Liver (tissue), 9 donors: ENCODE measurements around the gene MYO3B. TPM values are rescaled to one million over a fixed set of nuclear protein-coding genes. Genes with fewer than 3 reads are reported as not detected.

Source experiments
- DNase-seq: peaks from one replicate; pipeline ENCODE4 v3.0.0-alpha.2; 2017; ENCODE audit warnings: low spot score
- H3K27ac ChIP-seq, 2 donors: one replicate each; pipeline ENCODE4 v1.7.0; 2013; ENCODE audit warnings: inconsistent platforms in 2 of 2, low read length in 2 of 2, control low read depth in 1 of 2, low read depth in 1 of 2, mild to moderate bottlenecking in 1 of 2
- H3K27me3 ChIP-seq, 4 donors: one replicate each; pipeline versions ENCODE4 v1.6.1 to v1.7.0; 2013; ENCODE audit warnings: low read length in 3 of 4, inconsistent platforms in 1 of 4, mild to moderate bottlenecking in 1 of 4, moderate library complexity in 1 of 4; ENCODE audit not compliant: control insufficient read depth in 4 of 4, insufficient read depth in 4 of 4
- H3K36me3 ChIP-seq, 4 donors: one replicate each; pipeline versions ENCODE4 v1.6.1 to v1.7.0; 2013; ENCODE audit warnings: low read length in 3 of 4, mild to moderate bottlenecking in 3 of 4, low read depth in 1 of 4, moderate library complexity in 1 of 4; ENCODE audit not compliant: control insufficient read depth in 4 of 4, insufficient read depth in 3 of 4
- H3K4me1 ChIP-seq, 4 donors: one replicate each; pipeline versions ENCODE4 v1.6.1 to v1.7.0; 2013; ENCODE audit warnings: low read length in 3 of 4, mild to moderate bottlenecking in 3 of 4, moderate library complexity in 1 of 4; ENCODE audit not compliant: control insufficient read depth in 4 of 4, insufficient read depth in 4 of 4
- H3K4me3 ChIP-seq, 3 donors: one replicate each; pipeline versions ENCODE4 v1.6.1 to v1.7.0; 2013; ENCODE audit warnings: low read length in 3 of 3, control low read depth in 1 of 3, low read depth in 1 of 3, mild to moderate bottlenecking in 1 of 3
- H3K9ac ChIP-seq, 2 donors: one replicate each; pipeline ENCODE4 v1.7.0; 2013; ENCODE audit warnings: low read length in 2 of 2, mild to moderate bottlenecking in 2 of 2, moderate library complexity in 2 of 2, control low read depth in 1 of 2, low read depth in 1 of 2
- H3K9me3 ChIP-seq, 4 donors: one replicate each; pipeline versions ENCODE4 v1.6.1 to v1.7.0; 2013; ENCODE audit warnings: low read length in 3 of 4; ENCODE audit not compliant: control insufficient read depth in 4 of 4
- CTCF ChIP-seq: fragments of 150-350 bp; IDR thresholded peaks from 2 replicates; pipeline ENCODE4 v1.5.1; 2017; ENCODE audit warnings: improper control_type of control experiment, low read depth, low read length; ENCODE audit not compliant: missing input control
- EGR1 ChIP-seq, 2 donors: IDR thresholded peaks; 2 replicates each; pipeline ENCODE4 v1.6.1; 2016 to 2018; ENCODE audit warnings: antibody characterized with exemption in 2 of 2, low read depth in 2 of 2
- FOXA1 ChIP-seq: IDR thresholded peaks from 2 replicates; pipeline ENCODE4 v1.6.1; 2016; ENCODE audit warnings: antibody characterized with exemption
- GABPA ChIP-seq, 2 donors: IDR thresholded peaks in 1 of 2; conservative IDR thresholded peaks in 1 of 2; 2 replicates each; pipeline ENCODE4 v1.6.1; 2016; ENCODE audit warnings: antibody characterized with exemption in 2 of 2, mild to moderate bottlenecking in 1 of 2, moderate library complexity in 1 of 2
- HNF4G ChIP-seq: IDR thresholded peaks from 2 replicates; pipeline ENCODE4 v1.6.1; 2016; ENCODE audit warnings: antibody characterized with exemption
- JUND ChIP-seq, 2 donors: IDR thresholded peaks; 2 replicates each; pipeline ENCODE4 v1.6.1; 2016; ENCODE audit warnings: antibody characterized with exemption in 2 of 2
- NR2F2 ChIP-seq: IDR thresholded peaks from 2 replicates; pipeline ENCODE4 v1.6.1; 2016; ENCODE audit warnings: antibody characterized with exemption
- REST ChIP-seq: IDR thresholded peaks from 2 replicates; pipeline ENCODE4 v1.6.1; 2016; ENCODE audit warnings: antibody characterized with exemption, mild to moderate bottlenecking
- RXRA ChIP-seq, 2 donors: IDR thresholded peaks; 2 replicates each; pipeline ENCODE4 v1.6.1; 2017 to 2018; ENCODE audit warnings: antibody characterized with exemption in 2 of 2, mild to moderate bottlenecking in 1 of 2
- SP1 ChIP-seq: IDR thresholded peaks from 2 replicates; pipeline ENCODE4 v1.6.1; 2018; ENCODE audit warnings: antibody characterized with exemption, mild to moderate bottlenecking
- WGBS: extraction: QIAGEN DNeasy Blood & Tissue Kit; methylation state at CpG from one replicate; pipeline ENCODE4 v1.1.7; 2013; 5-methylcytosine and 5-hydroxymethylcytosine counted together
- polyA plus RNA-seq, 2 donors: library from polyadenylated mRNA; stranded (reverse) in 1 of 2; unstranded in 1 of 2; fragments of 200-250 nt in 1 of 2; fragments of >200 nt in 1 of 2; fragmentation: Nextera tagmentation in 1 of 2; extraction: Ambion mirVana in 1 of 2; gene quantifications; one replicate each; pipeline versions ENCODE4 v1.2.1 to v1.2.3, GENCODE V29; 2013 to 2015
- total RNA-seq, 2 donors: library from RNA; depleted of rRNA; stranded (reverse); fragments of >200 nt; gene quantifications; one replicate each; pipeline ENCODE4 v1.2.3, GENCODE V29; 2014
- TF ChIP-seq, protein P1 (sequence below): IDR thresholded peaks from 2 replicates; pipeline ENCODE4 v1.6.1; 2016; ENCODE audit warnings: antibody characterized with exemption
- TF ChIP-seq, protein P2 (sequence below): IDR thresholded peaks from 2 replicates; pipeline ENCODE4 v1.6.1; 2016; ENCODE audit warnings: antibody characterized with exemption
- donor health status: healthy.
- donor health status: healthy.
- donor health status: healthy.
- donor health status: healthy.
- donor health status: healthy.

The MYO3B gene
- total and polyA plus RNA-seq, 4 donors = under 0.01 to 0.05 TPM; not detected in 2

DNA sequence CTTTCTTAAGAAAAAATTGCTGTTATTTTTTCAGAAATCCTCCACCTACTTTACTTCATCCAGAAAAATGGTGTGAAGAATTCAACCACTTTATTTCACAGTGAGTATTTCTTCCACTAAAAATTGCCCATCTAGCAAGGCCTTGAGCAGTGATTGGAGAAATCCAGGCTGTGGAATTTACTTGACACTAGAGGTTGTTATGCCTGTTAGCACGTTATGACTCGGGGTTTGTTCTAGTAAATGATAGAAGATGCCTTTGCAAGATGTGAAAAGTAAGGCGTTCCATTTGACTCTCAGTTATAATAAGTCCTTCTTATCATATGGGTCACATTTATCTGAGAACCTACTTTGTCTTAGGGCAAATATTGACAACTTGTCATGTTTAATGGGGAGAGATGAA is 157.4 kb downstream of the MYO3B start:
- H3K27ac ChIP-seq = no peak overlapping the region
- DNase-seq = no peak
- H3K4me3 ChIP-seq = no peak overlapping the region
- no peaks in the 10 kb centered on the region for H3K36me3 ChIP-seq
- WGBS = 66% methylated on average over 3 of the region's 3 CpGs
- no peak overlapping the region for H3K9ac ChIP-seq
- no peaks in the 10 kb centered on the region for H3K27me3 ChIP-seq
- TF ChIP-seq REST = no peak
- TF ChIP-seq JUND (IDR thresholded peaks at IDR 0.05) = no peak
- TF ChIP-seq SP1 = no peak
- no peak for TF ChIP-seq FOXA1
- no peak for TF ChIP-seq EGR1 (IDR thresholded peaks at IDR 0.05; ENCODE audit: low read depth in 2 of 2)
- TF ChIP-seq CTCF = no peak
- no peak for TF ChIP-seq HNF4G
- H3K9me3 ChIP-seq = no peaks in the 10 kb centered on the region
- no peaks in the 10 kb centered on the region for H3K4me1 ChIP-seq

GRCh38 chr2:170336408-170336807 is 158.5 kb downstream of the MYO3B start:
- Histone ChIP-seq H3K4me1 (no peaks in the 10 kb centered on the region), H3K27ac (no peak overlapping the region), H3K27me3 (no peaks in the 10 kb centered on the region), H3K9ac (no peak overlapping the region), H3K9me3 (no peaks in the 10 kb centered on the region), H3K36me3 (no peaks in the 10 kb centered on the region), H3K4me3 (no peak overlapping the region)
- no peak for DNase-seq
- WGBS = 96% methylated on average over 2 of the region's 2 CpGs
- TF ChIP-seq NR2F2 = no peak
- TF ChIP-seq RXRA (IDR thresholded peaks at IDR 0.05) = no peak
- TF ChIP-seq EGR1 (IDR thresholded peaks at IDR 0.05; ENCODE audit: low read depth in 2 of 2) = no peak
- TF ChIP-seq FOXA1 = no peak
- TF ChIP-seq HNF4G = no peak
- no peak for TF ChIP-seq CTCF

DNA sequence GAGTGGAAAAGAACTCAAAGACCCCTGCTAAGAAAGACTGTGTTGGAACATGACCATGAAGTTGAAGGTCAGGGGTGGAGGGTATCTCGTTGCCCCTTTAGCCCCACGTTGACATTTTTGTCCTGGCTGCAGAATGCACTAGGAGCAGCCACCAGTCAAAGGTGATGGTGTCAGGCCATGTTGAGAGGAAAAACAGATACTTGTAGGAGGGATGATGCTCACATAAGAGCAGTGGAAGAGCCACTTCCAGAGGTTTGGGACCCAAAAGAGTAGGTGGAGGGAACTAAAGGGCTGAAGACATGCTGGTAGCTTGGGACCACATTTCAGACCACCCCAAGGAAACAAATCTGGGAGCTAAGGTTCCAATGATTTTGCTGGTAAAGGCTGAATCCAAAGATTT is 159.0 kb downstream of the MYO3B start:
- 84% methylated on average over 2 of the region's 2 CpGs for WGBS
- Histone ChIP-seq H3K4me1 (no peaks in the 10 kb centered on the region), H3K9me3 (no peaks in the 10 kb centered on the region), H3K27ac (no peak overlapping the region), H3K27me3 (no peaks in the 10 kb centered on the region), H3K9ac (no peak overlapping the region), H3K36me3 (no peaks in the 10 kb centered on the region), H3K4me3 (no peak overlapping the region)
- DNase-seq = no peak
- TF ChIP-seq GABPA (IDR thresholded peaks at IDR 0.05 in 1 of 2, conservative IDR thresholded peaks at IDR 0.05 in 1 of 2) (no peak), RXRA (IDR thresholded peaks at IDR 0.05) (no peak), JUND (IDR thresholded peaks at IDR 0.05) (no peak), HNF4G (no peak)
- TF ChIP-seq, protein P1, sequence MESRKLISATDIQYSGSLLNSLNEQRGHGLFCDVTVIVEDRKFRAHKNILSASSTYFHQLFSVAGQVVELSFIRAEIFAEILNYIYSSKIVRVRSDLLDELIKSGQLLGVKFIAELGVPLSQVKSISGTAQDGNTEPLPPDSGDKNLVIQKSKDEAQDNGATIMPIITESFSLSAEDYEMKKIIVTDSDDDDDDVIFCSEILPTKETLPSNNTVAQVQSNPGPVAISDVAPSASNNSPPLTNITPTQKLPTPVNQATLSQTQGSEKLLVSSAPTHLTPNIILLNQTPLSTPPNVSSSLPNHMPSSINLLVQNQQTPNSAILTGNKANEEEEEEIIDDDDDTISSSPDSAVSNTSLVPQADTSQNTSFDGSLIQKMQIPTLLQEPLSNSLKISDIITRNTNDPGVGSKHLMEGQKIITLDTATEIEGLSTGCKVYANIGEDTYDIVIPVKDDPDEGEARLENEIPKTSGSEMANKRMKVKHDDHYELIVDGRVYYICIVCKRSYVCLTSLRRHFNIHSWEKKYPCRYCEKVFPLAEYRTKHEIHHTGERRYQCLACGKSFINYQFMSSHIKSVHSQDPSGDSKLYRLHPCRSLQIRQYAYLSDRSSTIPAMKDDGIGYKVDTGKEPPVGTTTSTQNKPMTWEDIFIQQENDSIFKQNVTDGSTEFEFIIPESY = no peak
- TF ChIP-seq, protein P2, sequence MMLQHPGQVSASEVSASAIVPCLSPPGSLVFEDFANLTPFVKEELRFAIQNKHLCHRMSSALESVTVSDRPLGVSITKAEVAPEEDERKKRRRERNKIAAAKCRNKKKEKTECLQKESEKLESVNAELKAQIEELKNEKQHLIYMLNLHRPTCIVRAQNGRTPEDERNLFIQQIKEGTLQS = no peak
